Astrocyte of the hippocampus (primary cell): ENCODE results near the gene MACF1.
"Not testable (repeated sequence)": the region's sequence is repeated elsewhere in the genome, so short reads cannot be mapped to it uniquely, and the experiment has no call there.

Experiments
- DNase-seq: peaks from one replicate; pipeline ENCODE4 v3.0.0; 2011; ENCODE audit warnings: low read depth, low spot score

Gene MACF1

DNA sequence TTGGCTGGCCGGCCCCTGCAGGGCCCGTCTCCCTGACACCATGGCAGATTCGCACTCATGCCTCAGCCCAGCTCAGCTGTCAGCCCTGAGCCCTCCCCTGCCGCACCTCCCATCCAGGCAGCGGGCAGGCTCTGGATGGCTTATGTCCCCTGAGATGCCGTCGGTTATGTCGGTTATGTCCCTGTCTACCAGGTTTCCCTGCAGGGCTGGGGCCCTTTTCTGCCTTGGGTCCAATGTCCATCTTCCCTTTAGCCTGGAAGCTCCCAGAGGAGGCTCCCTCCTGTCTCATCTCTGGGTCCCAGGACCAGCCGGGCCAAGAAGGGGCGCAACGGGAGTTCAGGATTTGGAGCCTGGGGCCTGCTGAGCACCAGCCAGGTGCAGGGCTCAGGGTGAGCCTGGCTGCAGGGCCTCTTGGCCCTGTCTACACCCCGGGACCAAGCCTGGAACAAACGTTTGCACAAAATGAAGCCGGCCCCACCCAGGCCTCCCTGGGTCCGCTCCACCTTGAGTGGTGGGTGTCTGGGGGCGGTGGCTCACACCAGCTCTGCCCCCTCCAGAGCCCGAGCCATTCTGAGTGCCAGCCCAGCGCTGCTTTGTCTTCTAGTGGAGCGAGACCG, 306.2 kb downstream of the MACF1 start:
- not testable (repeated sequence) for DNase-seq

DNA sequence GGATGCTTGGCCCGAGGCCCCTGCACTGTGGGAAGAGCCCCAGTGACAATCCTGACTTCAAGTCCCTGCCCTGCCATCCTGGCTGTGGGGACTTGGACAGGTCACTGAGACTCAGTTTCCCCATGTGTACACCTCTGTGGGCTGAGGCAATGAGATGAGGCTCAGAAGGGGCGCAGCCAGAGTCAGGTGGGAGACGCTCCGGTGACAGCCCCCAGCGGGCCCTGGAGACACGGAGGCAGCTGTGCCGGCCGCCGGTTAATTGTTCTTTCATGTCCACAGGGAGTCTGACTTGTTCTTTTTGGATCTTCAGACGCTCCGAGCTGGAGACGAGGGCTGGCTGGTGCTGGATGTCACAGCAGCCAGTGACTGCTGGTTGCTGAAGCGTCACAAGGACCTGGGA, 307.0 kb downstream of the MACF1 start:
- not testable (repeated sequence) for DNase-seq

DNA sequence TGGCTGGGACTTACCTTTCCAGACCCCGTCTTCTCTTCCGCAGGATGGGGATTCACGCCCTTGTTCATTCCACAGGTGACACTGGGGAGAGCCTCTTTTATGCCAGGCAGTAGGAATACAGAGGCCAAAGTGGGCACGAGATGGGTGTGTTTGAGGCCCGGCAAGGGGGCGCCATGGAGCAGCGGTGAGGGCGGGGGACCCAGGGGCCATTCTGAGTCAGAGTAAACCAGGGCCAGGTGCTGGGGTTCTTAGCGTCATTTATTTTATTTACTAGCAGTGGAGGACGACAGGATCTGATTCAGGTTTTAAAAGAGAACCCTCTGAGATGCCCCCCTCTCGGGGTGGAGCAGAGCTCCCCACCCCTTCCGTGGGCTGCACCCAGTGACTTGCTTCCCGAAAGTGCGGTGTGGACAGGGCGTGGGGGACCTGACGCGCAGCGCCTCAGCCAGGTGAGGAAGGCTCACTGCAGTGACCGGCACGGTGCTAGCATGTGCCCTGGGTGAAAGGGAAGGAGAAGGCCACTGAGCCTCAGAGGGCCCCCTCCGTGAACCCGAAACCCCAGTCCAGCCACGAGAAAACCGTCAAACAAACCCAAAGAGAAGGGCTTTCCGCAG, 307.8 kb downstream of the MACF1 start:
- DNase-seq: not testable (repeated sequence)

DNA sequence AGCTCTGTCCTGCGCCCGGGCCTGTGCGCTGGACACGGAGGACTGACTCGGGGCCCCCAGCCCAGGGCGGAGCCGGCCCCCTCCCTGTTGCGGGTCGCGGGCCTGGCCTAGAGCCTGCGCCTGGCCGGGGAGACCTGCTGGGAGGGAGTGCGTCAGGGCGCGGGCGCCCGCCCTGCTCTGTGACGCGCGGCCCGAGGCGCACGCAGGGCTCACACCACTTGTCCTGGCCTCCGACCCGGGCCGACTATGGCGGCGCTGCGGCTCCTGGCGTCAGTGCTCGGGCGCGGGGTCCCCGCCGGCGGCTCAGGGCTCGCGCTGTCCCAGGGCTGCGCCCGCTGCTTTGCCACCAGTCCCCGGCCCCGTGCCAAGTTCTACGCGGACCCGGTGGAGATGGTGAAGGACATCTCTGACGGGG, 310.2 kb downstream of the MACF1 start:
- DNase-seq: peak; percentile 20

DNA sequence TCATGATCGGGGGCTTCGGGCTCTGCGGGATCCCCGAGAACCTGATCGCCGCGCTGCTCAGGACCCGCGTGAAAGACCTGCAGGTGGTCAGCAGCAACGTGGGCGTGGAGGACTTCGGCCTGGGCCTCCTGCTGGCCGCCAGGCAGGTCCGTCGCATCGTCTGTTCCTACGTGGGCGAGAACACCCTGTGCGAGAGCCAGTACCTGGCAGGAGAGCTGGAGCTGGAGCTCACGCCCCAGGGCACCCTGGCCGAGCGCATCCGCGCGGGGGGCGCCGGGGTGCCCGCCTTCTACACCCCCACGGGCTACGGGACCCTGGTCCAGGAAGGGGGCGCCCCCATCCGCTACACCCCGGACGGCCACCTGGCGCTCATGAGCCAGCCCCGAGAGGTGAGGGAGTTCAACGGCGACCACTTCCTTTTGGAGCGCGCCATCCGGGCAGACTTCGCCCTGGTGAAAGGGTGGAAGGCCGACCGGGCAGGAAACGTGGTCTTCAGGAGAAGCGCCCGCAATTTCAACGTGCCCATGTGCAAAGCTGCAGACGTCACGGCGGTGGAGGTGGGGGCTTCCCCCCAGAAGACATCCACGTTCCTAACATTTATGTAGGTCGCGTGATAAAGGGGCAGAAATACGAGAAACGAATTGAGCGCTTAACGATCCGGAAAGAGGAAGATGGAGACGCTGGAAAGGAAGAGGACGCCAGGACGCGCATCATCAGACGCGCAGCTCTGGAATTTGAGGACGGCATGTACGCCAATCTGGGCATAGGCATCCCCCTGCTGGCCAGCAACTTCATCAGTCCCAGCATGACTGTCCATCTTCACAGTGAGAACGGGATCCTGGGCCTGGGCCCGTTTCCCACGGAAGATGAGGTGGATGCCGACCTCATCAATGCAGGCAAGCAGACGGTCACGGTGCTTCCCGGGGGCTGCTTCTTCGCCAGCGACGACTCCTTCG, 310.9 kb downstream of the MACF1 start:
- peak; percentile 26 for DNase-seq

DNA sequence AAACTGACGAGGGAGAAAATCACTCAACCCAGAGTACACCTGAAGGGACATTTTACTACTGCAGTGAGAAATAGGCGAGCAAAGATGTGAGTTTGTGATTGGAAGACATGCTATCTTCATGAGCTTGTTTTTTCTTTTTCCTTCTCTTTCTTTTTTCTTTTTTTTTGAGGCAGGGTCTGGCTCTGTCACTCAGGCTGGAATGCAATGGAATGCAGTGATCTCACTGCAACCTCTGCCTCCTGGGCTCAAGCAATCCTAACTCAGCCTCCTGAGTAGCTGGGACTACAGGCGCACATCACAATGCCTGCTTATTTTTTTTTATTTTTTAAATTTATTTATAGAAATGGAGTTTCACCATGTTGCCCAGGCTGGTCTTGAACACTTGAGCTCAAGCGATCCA, 312.3 kb downstream of the MACF1 start:
- DNase-seq: peak; percentile 34

DNA sequence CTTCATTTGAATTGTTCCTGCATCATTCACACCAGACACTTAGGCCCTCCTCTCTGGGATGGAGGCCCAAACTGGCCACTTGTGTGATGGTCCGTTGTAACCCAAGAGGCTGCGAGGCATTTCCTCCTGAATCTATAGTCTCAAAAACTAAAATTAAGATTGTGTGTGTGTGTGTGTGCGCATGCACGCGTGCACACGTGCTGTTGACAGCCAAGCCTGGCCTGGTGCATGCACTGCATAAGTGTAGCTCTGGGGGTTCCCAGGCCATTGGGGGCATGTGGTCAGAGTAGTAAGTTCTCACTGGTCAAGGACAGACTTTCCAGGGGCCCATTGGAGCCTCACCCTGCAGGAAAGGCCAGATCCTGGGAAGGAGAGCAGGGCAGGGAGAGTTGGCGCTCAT, 313.4 kb downstream of the MACF1 start:
- DNase-seq: not testable (repeated sequence)

DNA sequence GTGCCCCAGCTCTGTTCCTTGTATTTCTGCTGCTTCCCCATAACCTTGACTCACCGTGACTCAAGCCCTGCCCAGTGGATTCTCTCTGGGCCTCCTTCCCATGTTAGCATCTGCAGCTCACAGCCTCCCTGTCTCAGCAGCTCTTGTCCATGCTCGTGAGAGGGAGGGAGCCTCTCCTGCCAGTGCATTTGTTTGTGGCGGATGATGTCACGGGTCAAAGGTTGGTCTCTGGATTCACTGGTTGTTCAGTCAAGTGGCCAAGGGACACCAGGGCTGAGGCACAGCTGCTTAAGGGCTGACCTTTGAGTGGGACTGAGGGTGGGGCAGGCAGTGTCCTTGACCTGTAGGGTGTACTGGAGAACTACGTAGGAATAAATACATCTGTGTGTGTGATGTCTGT, 314.9 kb downstream of the MACF1 start:
- DNase-seq: not testable (repeated sequence)

DNA sequence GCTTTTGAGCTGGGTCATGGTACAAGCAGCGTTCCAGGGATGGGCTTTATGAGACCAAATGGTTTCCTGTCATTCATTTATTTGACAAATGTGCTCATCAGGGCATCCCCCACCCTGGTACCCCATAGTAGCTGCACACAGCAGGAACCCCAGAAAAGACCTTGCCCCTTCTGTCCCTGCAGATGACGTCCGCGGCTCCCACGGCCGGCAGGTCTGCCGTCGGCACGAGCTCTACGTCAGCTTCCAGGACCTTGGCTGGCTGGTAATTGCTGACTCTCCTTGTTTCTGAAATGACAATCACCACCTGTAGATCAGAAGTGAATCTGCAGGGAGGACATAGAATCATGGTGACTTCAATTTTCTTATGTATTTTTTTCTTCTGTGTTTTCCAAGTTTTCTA, 317.7 kb downstream of the MACF1 start:
- not testable (repeated sequence) for DNase-seq

DNA sequence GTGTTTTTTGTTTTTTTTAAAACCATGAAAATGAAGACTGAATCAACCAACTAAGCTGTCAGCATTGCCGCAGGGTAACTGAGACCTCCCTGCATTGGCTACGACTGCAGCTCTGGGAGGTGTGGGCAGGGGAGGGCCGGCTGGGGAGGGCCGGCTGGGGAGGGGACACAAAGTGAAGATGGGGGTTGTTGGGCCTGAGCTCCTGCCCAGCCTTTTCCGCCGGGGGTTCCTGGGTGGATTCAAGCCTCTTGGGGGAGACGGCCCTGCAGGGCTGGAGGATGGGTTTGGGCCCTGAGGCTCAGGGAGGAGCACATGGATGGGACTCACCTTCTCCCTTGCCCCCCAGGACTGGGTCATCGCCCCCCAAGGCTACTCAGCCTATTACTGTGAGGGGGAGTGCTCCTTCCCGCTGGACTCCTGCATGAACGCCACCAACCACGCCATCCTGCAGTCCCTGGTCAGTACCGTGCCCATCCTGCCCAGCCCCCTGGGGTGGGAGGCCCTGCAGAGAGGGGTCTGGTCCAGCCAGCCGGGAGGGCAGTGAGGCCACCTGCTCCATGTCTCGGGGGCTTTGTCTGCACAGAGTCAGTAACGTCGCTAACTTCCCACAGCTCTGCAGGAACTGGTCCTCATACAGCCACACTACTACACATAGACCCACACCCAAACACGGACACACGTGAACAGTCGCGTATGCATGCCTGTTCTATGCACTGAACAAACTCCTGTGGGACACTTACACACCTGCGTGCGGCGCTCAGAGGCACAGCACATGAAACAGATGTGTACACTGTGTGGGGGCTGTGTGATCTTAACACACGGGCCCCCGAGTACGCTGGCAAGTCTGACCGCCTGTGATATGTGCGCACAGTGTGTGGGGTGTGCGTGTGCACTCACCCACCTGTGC, 318.4 kb downstream of the MACF1 start:
- no peak for DNase-seq

DNA sequence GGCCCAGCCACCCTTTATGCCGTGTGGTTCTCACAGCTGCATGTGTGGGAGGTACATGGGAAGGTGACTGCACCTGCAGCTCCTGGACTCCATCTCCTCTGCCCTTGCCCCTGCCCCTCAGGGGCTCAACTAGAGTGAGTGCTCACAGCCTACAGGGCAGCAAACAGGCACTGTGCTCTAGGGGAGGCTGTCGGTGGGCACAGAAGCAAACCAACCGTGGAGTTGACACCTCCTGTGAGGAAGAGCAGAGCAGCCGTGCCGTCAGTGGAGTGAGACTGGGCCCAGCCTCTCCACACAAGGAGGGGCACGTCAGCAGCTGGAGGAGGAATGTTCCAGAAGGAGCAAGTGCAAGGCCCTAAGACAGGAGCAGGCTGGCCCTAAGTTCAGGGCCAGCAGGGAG, 319.7 kb downstream of the MACF1 start:
- no peak for DNase-seq

DNA sequence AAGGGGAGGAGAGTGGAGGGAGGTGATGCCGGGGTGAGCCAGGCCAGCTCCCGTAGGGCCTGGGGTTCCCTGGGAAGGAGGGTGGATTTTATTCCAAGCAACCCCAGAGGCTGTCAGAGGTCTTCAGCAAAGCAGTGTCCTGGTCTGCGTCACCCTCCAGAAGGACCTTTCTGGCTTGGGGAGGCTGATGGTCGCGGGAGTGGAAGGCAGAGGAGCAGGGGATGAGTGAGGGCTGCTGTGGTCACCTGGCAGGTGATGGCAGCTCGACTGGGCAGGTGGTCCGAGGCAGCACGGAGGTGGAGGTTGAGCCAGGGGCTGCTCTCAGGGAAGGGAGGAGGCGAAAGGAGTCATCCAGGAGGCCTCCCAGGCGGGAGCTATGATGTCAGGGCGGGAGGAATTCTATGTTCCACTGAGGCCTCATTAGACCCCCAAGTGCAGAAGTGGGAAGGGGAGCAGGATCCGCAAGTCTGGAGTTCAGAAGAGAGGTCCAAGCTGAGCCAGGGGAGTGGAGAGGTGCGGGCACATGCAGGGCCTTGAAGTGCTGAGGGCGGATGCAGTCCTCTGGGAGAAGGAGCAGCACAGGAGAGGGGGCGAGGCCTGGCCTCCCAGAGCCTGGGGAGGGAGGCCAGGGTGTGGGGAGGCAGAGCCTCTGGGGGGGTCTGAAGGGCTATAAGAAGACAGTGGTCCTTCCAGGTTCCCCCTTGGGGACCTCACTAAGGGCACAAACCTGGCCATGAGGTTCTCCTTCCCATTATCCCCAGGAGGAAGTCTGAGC, 320.3 kb downstream of the MACF1 start:
- no peak for DNase-seq

DNA sequence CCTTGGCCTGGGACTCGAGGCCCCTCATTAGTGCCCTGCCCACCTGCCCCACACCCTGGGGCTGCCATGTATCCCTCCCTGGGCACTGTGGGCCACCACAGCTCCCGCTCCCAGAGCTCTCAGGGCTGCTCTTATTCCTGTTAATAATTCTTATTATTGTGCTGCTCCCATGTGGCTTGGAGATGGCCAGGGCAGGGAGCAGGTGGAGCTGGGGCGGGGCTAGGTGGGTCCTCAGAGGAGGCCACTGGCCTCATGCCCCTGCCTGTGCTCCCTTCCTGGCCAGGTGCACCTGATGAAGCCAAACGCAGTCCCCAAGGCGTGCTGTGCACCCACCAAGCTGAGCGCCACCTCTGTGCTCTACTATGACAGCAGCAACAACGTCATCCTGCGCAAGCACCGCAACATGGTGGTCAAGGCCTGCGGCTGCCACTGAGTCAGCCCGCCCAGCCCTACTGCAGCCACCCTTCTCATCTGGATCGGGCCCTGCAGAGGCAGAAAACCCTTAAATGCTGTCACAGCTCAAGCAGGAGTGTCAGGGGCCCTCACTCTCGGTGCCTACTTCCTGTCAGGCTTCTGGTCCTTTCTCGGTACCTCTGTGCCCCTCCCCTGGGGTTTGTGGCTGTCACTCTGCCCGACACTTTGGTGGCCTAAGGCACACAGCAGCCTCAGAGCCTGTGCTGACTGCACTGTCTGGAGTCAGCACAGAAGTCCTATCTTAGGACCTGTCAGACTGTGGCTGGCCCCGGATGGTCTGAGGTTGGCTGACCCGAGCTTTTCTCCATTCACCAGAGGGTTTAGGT, 321.1 kb downstream of the MACF1 start:
- no peak for DNase-seq

DNA sequence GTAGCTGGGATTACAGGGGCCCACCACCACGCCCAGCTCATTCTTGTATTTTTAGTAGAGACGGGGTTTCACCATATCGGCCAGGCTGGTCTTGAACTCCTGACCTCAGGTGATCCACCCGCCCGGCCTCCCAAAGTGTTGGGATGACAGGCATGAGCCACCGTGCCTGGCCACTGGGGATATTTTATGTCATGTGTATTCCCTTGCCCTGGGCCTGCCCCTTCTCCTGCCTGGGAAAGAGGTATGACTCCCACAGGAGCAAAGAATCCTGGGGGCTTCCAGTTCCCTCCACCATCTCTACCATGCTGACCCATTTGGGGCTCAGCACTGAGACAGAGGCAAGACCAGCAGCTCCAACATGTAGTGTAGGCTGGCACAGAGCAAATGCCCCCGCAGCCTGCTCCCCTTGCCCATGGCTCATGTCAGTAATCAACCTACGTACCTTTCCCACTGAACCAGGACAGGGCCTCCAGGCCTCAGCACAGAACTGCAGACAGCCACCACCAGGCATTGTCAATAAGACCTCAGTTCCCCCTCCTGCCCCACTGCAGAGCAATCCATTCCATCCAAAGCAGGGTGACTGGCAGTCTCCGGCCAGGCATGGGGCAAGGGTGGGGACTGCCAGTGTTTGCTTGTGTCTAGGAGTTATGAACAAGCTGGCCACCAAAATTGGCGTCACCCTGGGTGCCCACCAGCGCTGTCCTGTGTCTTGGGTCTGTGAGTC, 322.1 kb downstream of the MACF1 start:
- no peak for DNase-seq

DNA sequence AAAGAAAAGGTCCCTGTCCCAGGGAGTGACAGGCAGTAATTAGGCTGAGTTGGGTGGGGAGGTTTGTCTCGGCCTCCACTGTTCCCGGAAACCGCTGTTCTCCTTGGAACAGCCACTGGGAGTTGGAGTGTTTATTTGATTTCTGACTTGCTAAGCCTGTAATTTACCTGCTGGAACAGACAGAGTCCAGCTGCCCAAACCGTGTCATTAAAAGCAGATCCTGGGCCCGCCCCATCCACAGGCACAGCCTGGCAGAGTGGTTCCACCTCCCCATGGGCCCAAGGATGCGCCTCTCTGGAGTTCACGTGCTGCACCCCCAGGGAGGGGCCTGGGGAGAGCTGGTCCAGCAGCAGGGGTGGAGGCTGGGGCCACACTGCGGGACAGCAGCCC, 322.7 kb downstream of the MACF1 start:
- DNase-seq: not testable (repeated sequence)

DNA sequence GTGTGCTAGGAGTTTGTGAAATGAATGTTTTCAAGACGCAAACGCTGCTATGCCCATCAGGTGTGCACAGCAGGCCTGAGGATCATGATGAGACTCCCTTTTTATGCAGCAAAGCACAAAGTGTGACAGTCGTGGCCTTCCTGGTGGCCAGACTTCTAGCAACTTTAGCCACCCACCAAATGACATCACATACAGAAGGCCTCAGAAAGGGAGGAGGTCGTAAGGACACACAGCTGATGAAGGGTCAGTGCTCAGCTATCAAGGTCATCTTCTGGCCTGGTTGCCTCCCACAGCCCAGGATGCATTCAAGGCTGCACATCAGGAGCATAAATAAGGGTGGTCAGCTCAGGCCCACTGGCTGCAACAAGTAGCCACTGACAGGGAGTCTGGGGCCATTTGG, 323.6 kb downstream of the MACF1 start:
- DNase-seq: no peak

DNA sequence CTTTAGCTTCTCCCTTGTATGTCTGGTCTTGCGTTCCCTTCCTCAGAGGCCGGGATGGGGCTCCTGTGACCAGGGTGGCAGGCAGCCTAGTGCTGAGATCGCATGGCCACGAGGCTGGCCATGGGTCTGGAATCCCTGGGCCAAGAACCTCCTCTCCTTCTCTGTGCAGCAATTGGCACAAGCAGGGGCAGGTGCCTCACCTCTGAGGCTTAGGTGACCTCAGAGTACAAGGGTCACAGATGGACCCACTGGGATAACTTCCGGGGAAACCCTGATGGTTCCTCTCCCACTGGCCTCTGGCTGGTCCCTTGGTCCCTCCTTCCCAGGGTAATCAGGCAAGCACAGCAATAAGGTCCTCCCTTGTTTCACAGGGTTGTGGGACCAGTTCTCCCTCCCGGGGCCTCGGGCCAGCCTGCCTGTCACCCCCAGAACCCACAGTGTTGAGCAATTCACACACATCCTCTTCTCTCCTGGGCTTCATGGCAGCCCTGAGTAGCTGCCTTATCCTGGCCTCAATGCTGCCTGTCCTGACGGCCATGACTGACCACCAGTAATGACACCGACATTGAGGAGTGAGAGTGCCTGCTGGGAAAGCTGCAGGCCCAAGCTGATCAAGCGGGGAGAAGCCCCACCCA, 325.5 kb downstream of the MACF1 start:
- DNase-seq: no peak

DNA sequence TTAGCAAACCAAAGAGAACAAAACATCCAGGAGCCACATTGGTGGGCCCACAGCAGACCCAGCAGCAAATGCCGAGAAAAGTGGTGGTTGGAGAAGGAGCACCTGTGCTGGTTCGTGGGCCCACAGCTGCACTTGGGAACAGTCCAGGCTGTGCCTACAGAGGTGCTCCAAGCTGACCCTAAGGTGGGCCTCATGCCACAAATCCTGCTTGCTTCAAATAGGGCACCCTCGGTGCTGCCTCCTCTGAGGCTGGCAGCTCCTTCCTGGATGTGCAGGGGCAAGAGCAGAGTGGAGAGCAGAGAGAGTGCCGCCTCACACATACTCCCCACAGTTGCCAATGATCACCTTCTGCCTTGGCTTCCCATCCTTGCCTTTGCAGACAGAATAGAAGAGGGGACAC, 327.0 kb downstream of the MACF1 start:
- DNase-seq: no peak

DNA sequence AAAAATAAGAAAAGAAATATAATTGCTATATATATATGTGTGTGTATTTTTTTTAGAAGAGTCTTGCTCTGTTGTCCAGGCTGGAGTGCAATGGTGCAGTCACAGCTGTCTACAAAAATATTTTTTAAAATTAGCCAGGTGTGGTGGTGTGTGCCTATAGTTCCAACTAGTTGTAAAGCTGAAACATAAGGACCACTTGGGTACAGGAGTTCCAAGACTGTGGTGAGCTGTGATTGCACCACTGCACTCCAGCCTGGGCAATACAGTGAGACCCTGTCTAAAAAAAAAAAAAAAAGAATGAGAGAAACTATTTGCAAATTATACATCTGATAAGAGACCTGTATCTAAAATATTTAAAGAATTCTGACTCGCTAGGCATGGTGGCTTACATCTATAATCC, 328.9 kb downstream of the MACF1 start:
- no peak for DNase-seq
